Psoas muscle (tissue), 8 donors: ENCODE measurements around the gene CDH15. TPM values are rescaled to one million over a fixed set of nuclear protein-coding genes. Genes with fewer than 3 reads are reported as not detected.

Experiments used
- ATAC-seq, 4 donors: fragments of 200-7000 bp; cut with Tn5 transposase; one replicate each; pipeline ENCODE4 v1.9.1; 2020; ENCODE audit warnings: moderate library complexity in 3 of 4, mild to moderate bottlenecking in 2 of 4
- DNase-seq, 2 donors: peaks; one replicate each; pipeline ENCODE4 v3.0.0-alpha.2; 2020
- H3K27ac ChIP-seq: fragments of 200-600 bp; one replicate; pipeline ENCODE4 v1.8.0; 2022
- H3K27me3 ChIP-seq, 3 donors: fragments of 200-600 bp in 1 of 3; one replicate each; pipeline versions ENCODE4 v1.6.1 to v1.8.0; 2013 to 2022; ENCODE audit warnings: low read length in 2 of 3, mild to moderate bottlenecking in 2 of 3, moderate library complexity in 1 of 3; ENCODE audit not compliant: insufficient read depth in 3 of 3
- H3K36me3 ChIP-seq, 2 donors: fragments of 200-600 bp in 1 of 2; one replicate each; pipeline versions ENCODE4 v1.6.1 to v1.8.0; 2013 to 2022; ENCODE audit warnings: low read depth in 1 of 2, mild to moderate bottlenecking in 1 of 2, moderate library complexity in 1 of 2; ENCODE audit not compliant: insufficient read depth in 1 of 2
- H3K4me1 ChIP-seq: fragments of 200-600 bp; one replicate; pipeline ENCODE4 v1.8.0; 2022
- H3K4me3 ChIP-seq: fragments of 200-600 bp; one replicate; pipeline ENCODE4 v1.8.0; 2022; ENCODE audit warnings: mild to moderate bottlenecking
- H3K9me3 ChIP-seq: fragments of 200-600 bp; one replicate; pipeline ENCODE4 v1.8.0; 2022
- whole genome bisulfite sequencing, 3 donors: extraction: QIAGEN DNeasy Blood & Tissue Kit; methylation state at CpG; one replicate each; pipeline versions ENCODE4 v1.1.6 to v1.1.7; 2013; 5-methylcytosine and 5-hydroxymethylcytosine counted together
- intact Hi-C, 2 donors: fragments of 100-400 bp; cut with DNase I; formaldehyde crosslinking; loops; one replicate each; pipeline versions ENCODE4 v1.11.0 to v1.14.2; 2022
- polyA plus RNA-seq, 3 donors: library from polyadenylated mRNA; stranded (reverse); fragments of 200-250 nt; gene quantifications; one replicate each; pipeline ENCODE4 v1.2.3, GENCODE V29; 2013
- total RNA-seq, 4 donors: library from RNA; stranded (reverse); fragmentation: NEBNext Ultra II Directional in 2 of 4; extraction: Animal tissue kit (Norgen Biotek cat#: 25700) in 2 of 4; gene quantifications; one replicate each; pipeline versions ENCODE4 v1.2.1 to v1.2.4, GENCODE V29; 2021 to 2023
- TF ChIP-seq, protein P1 (sequence below): fragments of 200-600 bp; IDR thresholded peaks from one replicate; pipeline ENCODE4 v1.8.0; 2022; ENCODE audit warnings: antibody characterized with exemption
- donor health status: healthy with polysubstance abuse.
- donor health status: DM: no; HTN: no; CAD: no; lungs with moderate emphysema.
- donor health status: Bipolar disorder and iron deficiency.
- donor health status: healthy.
- donor health status: DM: yes; HTN: yes; CAD: no.
- donor health status: DM: no; HTN: no; CAD: no.
- donor health status: DM: no; HTN: no; CAD: no.
- donor health status: DM: yes; HTN: yes; CAD: no.

Gene CDH15
- total and polyA plus RNA-seq, 7 donors: 18.0 to 62.8 (median 36.7) TPM

DNA sequence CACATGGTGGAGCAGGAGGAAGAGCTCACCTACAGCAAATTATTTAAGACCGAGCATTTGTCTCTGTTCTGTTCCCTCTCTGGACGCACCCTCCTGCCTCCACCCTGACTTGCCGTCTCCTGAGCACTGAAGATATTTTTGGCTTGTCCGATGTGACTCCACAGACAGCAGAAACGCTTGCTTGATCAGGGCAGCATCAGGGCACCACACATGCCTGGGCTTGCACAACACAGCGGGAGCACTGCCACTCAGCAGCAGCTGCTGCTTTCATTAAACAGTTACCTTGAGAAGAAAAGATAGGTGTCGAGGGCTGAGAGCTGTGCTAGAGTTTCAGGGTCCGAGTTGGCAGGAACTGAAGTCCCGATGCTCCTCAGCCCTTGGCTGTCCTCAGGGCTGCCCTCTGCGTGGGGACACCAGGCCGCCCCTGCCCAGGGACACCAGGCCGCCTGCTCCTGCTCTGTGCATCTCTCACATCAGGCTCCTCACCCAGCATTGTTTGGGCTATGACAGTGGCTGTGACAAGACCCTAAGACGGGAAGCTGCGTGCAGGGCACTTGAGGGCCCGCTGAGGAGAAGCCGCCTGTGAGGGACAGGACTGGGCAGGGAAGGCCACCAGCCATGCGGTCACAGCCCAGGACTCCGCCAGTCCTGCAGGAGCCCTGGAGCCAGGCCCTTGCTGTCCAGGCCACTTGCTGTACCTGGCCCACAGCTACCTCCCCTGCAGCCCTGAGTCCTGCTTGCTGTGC, 21.3 kb upstream of the CDH15 start:
- Histone ChIP-seq H3K36me3 (peaks cover 5 to 59% of the 10 kb centered on the region in 2 donors), H3K9me3 (peaks cover 18% of the 10 kb centered on the region), H3K27me3 (no peaks in the 10 kb centered on the region), H3K27ac (no peak overlapping the region), H3K4me1 (peaks cover 4% of the 10 kb centered on the region), H3K4me3 (no peak overlapping the region)
- no peak for ATAC-seq
- WGBS, 3 donors: 95 to 96% (median 96%) methylated on average over 18 of the region's 18 CpGs
- TF ChIP-seq, protein P1, sequence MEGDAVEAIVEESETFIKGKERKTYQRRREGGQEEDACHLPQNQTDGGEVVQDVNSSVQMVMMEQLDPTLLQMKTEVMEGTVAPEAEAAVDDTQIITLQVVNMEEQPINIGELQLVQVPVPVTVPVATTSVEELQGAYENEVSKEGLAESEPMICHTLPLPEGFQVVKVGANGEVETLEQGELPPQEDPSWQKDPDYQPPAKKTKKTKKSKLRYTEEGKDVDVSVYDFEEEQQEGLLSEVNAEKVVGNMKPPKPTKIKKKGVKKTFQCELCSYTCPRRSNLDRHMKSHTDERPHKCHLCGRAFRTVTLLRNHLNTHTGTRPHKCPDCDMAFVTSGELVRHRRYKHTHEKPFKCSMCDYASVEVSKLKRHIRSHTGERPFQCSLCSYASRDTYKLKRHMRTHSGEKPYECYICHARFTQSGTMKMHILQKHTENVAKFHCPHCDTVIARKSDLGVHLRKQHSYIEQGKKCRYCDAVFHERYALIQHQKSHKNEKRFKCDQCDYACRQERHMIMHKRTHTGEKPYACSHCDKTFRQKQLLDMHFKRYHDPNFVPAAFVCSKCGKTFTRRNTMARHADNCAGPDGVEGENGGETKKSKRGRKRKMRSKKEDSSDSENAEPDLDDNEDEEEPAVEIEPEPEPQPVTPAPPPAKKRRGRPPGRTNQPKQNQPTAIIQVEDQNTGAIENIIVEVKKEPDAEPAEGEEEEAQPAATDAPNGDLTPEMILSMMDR: no peak
- DNase-seq: peak in 1 of 2 donors; percentile 19
- intact Hi-C loops: no loop called here

DNA sequence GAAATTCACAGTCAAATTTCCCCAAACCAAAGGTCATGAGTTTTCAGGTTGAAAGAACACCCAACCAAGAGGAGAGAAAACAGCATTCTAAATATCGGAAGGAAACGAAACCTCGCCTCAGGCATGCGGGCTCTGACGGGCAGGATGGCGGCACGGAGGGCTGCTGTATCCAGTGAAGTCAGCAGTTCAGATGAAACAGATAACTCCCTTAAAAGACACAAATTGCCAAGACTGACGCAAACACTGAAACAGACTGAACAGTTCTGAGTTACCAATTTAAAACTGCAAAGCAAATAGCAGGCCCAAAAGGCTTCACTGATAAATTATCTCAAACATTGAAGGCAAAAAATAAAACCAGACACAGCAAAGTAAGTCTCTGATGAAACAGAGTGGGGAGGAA, 20.6 kb upstream of the CDH15 start:
- intact Hi-C loops: no loop called here
- WGBS, 3 donors: 92 to 97% (median 95%) methylated on average over 8 of the region's 8 CpGs
- Histone ChIP-seq H3K27me3 (no peaks in the 10 kb centered on the region), H3K4me1 (peaks cover 11% of the 10 kb centered on the region), H3K9me3 (peaks cover 18% of the 10 kb centered on the region), H3K27ac (no peak overlapping the region), H3K4me3 (no peak overlapping the region), H3K36me3 (peaks cover 4 to 52% of the 10 kb centered on the region in 2 donors)
- TF ChIP-seq, protein P1: no peak
- DNase-seq (no peak), ATAC-seq (no peak)

DNA sequence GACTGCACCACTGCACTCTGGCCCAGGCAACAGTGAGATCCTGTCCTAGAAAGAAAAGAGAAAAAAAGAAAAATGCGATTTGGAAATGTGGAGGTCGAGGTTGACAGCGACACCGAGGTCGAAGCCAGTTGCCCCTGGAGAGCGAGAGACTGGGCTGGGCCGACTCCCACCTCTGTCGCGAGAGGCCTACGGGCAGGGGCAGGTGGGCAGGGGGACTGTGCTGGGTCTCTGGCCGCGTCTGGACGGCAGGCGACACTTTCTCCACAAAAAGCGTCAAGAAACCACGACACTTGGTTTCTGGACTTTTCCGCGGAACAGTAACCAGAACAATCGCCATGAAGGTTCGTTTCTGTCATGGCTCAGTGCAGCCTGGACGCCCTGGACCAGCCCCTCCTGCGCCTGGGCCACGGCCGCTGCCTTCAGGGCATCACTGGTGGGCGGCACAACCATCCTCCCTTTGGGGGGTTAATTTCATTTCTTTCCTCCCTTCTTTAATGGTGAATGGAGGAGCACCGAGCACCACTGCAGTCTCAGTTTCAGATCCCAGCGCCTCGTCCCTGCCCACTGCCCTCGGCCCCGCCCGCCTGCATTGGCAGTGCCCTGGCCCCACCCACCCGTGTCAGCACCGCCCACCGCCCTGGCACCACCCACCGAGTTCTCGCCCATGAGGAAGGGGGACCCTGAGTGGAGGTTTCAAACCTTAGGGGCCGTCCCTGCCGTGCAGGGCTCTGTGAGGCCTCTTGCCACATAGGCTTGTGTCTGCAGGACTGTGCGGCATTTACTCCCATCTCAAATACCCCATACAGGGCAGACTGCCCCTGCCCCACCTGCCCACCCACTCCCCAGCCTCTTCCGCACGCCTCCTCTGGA, 18.5 kb upstream of the CDH15 start:
- peaks cover 0 to 36% of the 10 kb centered on the region in 2 donors for H3K36me3 ChIP-seq
- H3K4me1 ChIP-seq: peaks cover 22% of the 10 kb centered on the region
- TF ChIP-seq, protein P1: no peak
- intact Hi-C loops: no loop called here
- ATAC-seq: no peak
- H3K9me3 ChIP-seq: peaks cover 18% of the 10 kb centered on the region
- H3K4me3 ChIP-seq: no peak overlapping the region
- peak; percentile 12 to 49 for DNase-seq
- H3K27me3 ChIP-seq: no peaks in the 10 kb centered on the region
- no peak overlapping the region for H3K27ac ChIP-seq
- 87 to 89% (median 89%) methylated on average over 39 to 41 of the region's 41 CpGs for WGBS, 3 donors

DNA sequence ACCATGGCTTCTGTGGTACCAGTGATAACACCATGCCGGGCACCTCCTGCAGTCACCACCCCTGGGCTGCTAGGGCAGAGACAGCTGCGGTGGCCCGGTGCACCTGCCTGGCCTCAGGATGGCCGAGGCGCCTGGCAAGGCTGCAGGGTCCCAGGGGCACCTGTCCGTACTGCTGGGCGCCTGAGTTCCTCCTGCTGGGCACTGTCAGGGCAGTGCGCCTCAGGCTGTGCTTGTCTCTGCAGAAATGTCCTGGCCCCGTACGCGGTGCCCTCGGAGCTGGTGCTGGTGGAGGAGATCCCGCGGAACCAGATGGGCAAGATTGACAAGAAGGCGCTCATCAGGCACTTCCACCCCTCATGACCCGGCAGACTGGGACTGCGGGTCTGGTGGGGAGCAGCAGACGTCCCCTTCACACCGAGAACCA, 17.7 kb upstream of the CDH15 start:
- Histone ChIP-seq H3K27me3 (no peaks in the 10 kb centered on the region), H3K36me3 (peaks cover 0 to 30% of the 10 kb centered on the region in 2 donors), H3K9me3 (peaks cover 11% of the 10 kb centered on the region), H3K4me1 (peaks cover 22% of the 10 kb centered on the region), H3K4me3 (no peak overlapping the region), H3K27ac (no peak overlapping the region)
- no peak for ATAC-seq
- DNase-seq: peak in 1 of 2 donors; percentile 47
- TF ChIP-seq, protein P1: no peak
- intact Hi-C loops: no loop called here
- WGBS, 3 donors: 89 to 90% (median 89%) methylated on average over 19 of the region's 19 CpGs
